Activated CD4-positive, alpha-beta T cell treated with anti-CD3 and anti-CD28 coated beads for 4 hours (primary cell): ENCODE results near the gene EXTL1.

Experiments used
- DNase-seq, 2 donors: peaks; one replicate each; pipeline ENCODE4 v3.0.0-alpha.2; 2020

The EXTL1 gene

GRCh38 chr1:26025517-26025916, 3.9 kb downstream of the EXTL1 start:
- DNase-seq: no peak

GRCh38 chr1:26027716-26028489, 6.3 kb downstream of the EXTL1 start:
- DNase-seq: no peak

- no peak for DNase-seq
These were observed 7.0 kb downstream of the EXTL1 start for GRCh38 chr1:26028490-26028980.

- DNase-seq: no peak
These were observed 7.7 kb downstream of the EXTL1 start for GRCh38 chr1:26029054-26029863.

GRCh38 chr1:26029864-26030481, 8.4 kb downstream of the EXTL1 start:
- no peak for DNase-seq

GRCh38 chr1:26031196-26031595, 9.6 kb downstream of the EXTL1 start:
- DNase-seq: no peak

GRCh38 chr1:26031611-26032220, 10.1 kb downstream of the EXTL1 start:
- no peak for DNase-seq

- no peak for DNase-seq
These were observed 11.2 kb downstream of the EXTL1 start for GRCh38 chr1:26032656-26033357.

GRCh38 chr1:26034504-26035202, 13.1 kb downstream of the EXTL1 start:
- DNase-seq: peak in 1 of 2 donors; percentile 5

GRCh38 chr1:26035203-26035958, 13.8 kb downstream of the EXTL1 start:
- DNase-seq: peak; percentile 94 to 95

- DNase-seq: peak; percentile 65 to 73
These were observed 14.6 kb downstream of the EXTL1 start for GRCh38 chr1:26035959-26036755.

- no peak for DNase-seq
These were observed 15.2 kb downstream of the EXTL1 start for GRCh38 chr1:26036756-26037281.

- no peak for DNase-seq
These were observed 16.3 kb downstream of the EXTL1 start for GRCh38 chr1:26037904-26038303.

GRCh38 chr1:26038477-26038876, 16.9 kb downstream of the EXTL1 start:
- DNase-seq: no peak

GRCh38 chr1:26038904-26039303, 17.3 kb downstream of the EXTL1 start:
- no peak for DNase-seq

GRCh38 chr1:26041401-26041800, 19.8 kb downstream of the EXTL1 start:
- DNase-seq: no peak

GRCh38 chr1:26041978-26042377, 20.4 kb downstream of the EXTL1 start:
- no peak for DNase-seq

- DNase-seq: no peak
These were observed 22.2 kb downstream of the EXTL1 start for GRCh38 chr1:26043765-26044164.

GRCh38 chr1:26044414-26044813, 22.8 kb downstream of the EXTL1 start:
- no peak for DNase-seq
